Erythroblast (primary cell): Measurements from ENCODE around the gene TMEM143.
"Not testable (repeated sequence)": the region's sequence is repeated elsewhere in the genome, so short reads cannot be mapped to it uniquely, and the experiment has no call there.

Experiments used
- DNase-seq, 2 experiments: peaks; one replicate each; lab custom pipeline; 2025; lab: John Stamatoyannopoulos, UW
- GATA1 ChIP-seq: IDR thresholded peaks from 2 replicates; pipeline ENCODE4 v1.6.1; 2011; ENCODE audit warnings: low read depth, mild to moderate bottlenecking, control low read depth, low read length, moderate library complexity
- POLR2A ChIP-seq: IDR thresholded peaks from 2 replicates; pipeline ENCODE4 v1.6.1; 2011; ENCODE audit warnings: mild to moderate bottlenecking, low read length

Gene TMEM143

GRCh38 chr19:48296963-48297734 lies 66.6 kb downstream of the TMEM143 start:
- TF ChIP-seq POLR2A: no peak
- TF ChIP-seq GATA1: no peak

GRCh38 chr19:48295458-48295857 lies 68.3 kb downstream of the TMEM143 start:
- no peak for DNase-seq

More at GRCh38 chr19:48296963-48297734, 66.6 kb downstream of the TMEM143 start:
- DNase-seq: no peak

GRCh38 chr19:48292798-48293197 lies 70.9 kb downstream of the TMEM143 start:
- no peak for DNase-seq
- TF ChIP-seq POLR2A (no peak), GATA1 (no peak)

More at GRCh38 chr19:48295458-48295857, 68.3 kb downstream of the TMEM143 start:
- TF ChIP-seq GATA1 (no peak), POLR2A (no peak)

- DNase-seq: not testable (repeated sequence)
These were observed 72.3 kb downstream of the TMEM143 start for GRCh38 chr19:48291489-48291815.

- TF ChIP-seq POLR2A (no peak), GATA1 (no peak)
- peak; percentile 56 to 79 for DNase-seq
These were observed 72.8 kb downstream of the TMEM143 start for GRCh38 chr19:48290771-48291488.

- DNase-seq: no peak
These were observed 73.4 kb downstream of the TMEM143 start for GRCh38 chr19:48290401-48290770.

GRCh38 chr19:48287748-48288147 lies 76.0 kb downstream of the TMEM143 start:
- DNase-seq: no peak
- TF ChIP-seq POLR2A: no peak
- no peak for TF ChIP-seq GATA1

More at GRCh38 chr19:48290401-48290770, 73.4 kb downstream of the TMEM143 start:
- TF ChIP-seq POLR2A (no peak), GATA1 (no peak)

- no peak for DNase-seq
- no peak for TF ChIP-seq GATA1
These were observed 78.8 kb downstream of the TMEM143 start for GRCh38 chr19:48284896-48285295.

- no peak for DNase-seq
- TF ChIP-seq GATA1 (no peak), POLR2A (no peak)
These were observed 79.8 kb downstream of the TMEM143 start for GRCh38 chr19:48283908-48284307.
